ENCODE data around the gene KLHL3. TPM values are rescaled to one million over a fixed set of nuclear protein-coding genes. Genes with fewer than 3 reads are reported as not detected.
A peak's percentile ranks its signal among the peaks of the same experiment; 100 is the strongest.

Gene KLHL3
- total RNA-seq, 1 experiment from 2014 or later, result 16.9 TPM

DNA sequence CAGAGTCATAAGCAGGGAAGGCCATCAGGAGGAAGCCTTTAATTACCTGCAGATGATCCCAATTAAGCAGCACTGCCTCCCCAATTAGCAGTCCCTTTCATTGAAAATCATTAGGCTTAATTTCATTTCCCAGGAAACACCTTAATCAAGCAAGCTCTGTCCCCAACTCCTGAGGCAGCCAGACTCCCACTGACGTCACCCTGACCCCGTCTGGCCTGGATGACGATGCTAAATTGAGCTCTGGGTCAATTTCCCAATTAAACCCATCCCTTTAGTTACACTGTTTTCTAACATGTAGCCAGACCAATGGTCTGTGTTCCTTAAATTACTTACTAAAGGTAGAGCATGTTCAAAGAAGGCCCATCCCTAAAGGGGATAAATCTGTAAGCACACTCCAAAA lies 152.8 kb downstream of the KLHL3 start:
- Mint-ChIP-seq H3K9me3 (ENCODE audit: low read depth, unreplicated experiment) (peaks cover 2% of the 10 kb centered on the region), H3K27ac (ENCODE audit: unreplicated experiment) (no peak overlapping the region), H3K4me1 (ENCODE audit: low read depth, unreplicated experiment) (no peaks in the 10 kb centered on the region), H3K4me3 (ENCODE audit: low read depth, unreplicated experiment) (no peak overlapping the region), H3K27me3 (ENCODE audit: unreplicated experiment) (peaks cover 51% of the 10 kb centered on the region), H3K36me3 (ENCODE audit: insufficient read depth, unreplicated experiment) (no peaks in the 10 kb centered on the region)
- TF ChIP-seq, protein P1, sequence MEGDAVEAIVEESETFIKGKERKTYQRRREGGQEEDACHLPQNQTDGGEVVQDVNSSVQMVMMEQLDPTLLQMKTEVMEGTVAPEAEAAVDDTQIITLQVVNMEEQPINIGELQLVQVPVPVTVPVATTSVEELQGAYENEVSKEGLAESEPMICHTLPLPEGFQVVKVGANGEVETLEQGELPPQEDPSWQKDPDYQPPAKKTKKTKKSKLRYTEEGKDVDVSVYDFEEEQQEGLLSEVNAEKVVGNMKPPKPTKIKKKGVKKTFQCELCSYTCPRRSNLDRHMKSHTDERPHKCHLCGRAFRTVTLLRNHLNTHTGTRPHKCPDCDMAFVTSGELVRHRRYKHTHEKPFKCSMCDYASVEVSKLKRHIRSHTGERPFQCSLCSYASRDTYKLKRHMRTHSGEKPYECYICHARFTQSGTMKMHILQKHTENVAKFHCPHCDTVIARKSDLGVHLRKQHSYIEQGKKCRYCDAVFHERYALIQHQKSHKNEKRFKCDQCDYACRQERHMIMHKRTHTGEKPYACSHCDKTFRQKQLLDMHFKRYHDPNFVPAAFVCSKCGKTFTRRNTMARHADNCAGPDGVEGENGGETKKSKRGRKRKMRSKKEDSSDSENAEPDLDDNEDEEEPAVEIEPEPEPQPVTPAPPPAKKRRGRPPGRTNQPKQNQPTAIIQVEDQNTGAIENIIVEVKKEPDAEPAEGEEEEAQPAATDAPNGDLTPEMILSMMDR (IDR thresholded peaks at IDR 0.05; ENCODE audit: unreplicated experiment), result no peak
- no peak for DNase-seq
- intact Hi-C loops (cut with micrococcal nuclease; ENCODE audit: unreplicated experiment), result no loop called here
- no TSS peak for BruUV-seq (replicated peaks)
- CTCF ChIA-PET, result no interaction called here

DNA sequence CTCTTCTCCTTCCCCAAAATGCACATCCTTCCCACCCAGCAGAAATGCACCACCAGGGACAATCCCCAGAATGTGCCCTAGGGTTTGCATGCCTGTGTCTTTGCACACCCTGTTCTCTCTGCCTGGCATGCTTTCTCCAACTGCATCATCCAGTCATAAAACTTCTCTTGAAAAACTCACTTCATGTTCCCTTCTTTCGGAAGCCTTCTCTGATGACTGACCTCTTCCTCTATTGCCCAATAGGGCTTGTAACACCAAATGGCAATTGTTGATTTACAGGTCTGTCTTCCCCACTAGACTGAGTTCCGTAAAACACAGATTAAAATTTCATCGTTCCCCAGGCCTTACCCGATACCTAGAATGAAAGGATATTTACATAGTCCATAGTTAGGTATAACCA lies 153.7 kb downstream of the KLHL3 start:
- intact Hi-C loops (cut with micrococcal nuclease; ENCODE audit: unreplicated experiment), result no loop called here
- H3K36me3 Mint-ChIP-seq (ENCODE audit: insufficient read depth, unreplicated experiment), result no peaks in the 10 kb centered on the region
- CTCF ChIA-PET, result interaction anchor here (0.6 kb wide), 1 partner anchor 37 kb away, joined by 6 read pairs; no protein-coding TSS in a partner anchor
- no TSS peak for BruUV-seq (replicated peaks)
- TF ChIP-seq, protein P1 (IDR thresholded peaks at IDR 0.05; ENCODE audit: unreplicated experiment), result no peak
- H3K27ac Mint-ChIP-seq (ENCODE audit: unreplicated experiment), result no peak overlapping the region
- H3K27me3 Mint-ChIP-seq (ENCODE audit: unreplicated experiment), result peaks cover 42% of the 10 kb centered on the region
- no peak overlapping the region for H3K4me3 Mint-ChIP-seq (ENCODE audit: low read depth, unreplicated experiment)
- peaks cover 2% of the 10 kb centered on the region for H3K9me3 Mint-ChIP-seq (ENCODE audit: low read depth, unreplicated experiment)
- DNase-seq, result no peak
- no peaks in the 10 kb centered on the region for H3K4me1 Mint-ChIP-seq (ENCODE audit: low read depth, unreplicated experiment)

DNA sequence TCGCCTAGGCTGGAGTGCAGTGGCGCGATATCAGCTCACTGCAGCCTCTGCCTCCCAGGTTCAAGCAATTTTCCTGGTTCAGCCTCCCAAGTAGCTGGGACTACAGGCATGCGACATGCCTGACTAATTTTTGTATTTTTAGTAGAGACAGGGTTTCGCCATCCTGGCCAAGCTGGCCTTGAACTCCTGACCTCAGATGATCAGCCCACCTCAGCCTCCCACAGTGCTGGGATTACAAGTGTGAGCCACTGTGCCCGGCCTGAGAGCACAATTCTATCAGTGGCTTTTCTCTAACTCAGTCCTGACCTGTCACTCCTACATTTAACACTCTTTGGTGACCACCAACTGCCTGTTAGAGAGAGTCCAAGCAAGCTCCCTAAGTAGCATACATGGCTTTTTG lies 154.1 kb downstream of the KLHL3 start:
- Mint-ChIP-seq H3K4me1 (ENCODE audit: low read depth, unreplicated experiment) (no peaks in the 10 kb centered on the region), H3K36me3 (ENCODE audit: insufficient read depth, unreplicated experiment) (no peaks in the 10 kb centered on the region), H3K27ac (ENCODE audit: unreplicated experiment) (no peak overlapping the region), H3K4me3 (ENCODE audit: low read depth, unreplicated experiment) (no peak overlapping the region), H3K9me3 (ENCODE audit: low read depth, unreplicated experiment) (peaks cover 2% of the 10 kb centered on the region), H3K27me3 (ENCODE audit: unreplicated experiment) (peaks cover 38% of the 10 kb centered on the region)
- intact Hi-C loops (cut with micrococcal nuclease; ENCODE audit: unreplicated experiment), result no loop called here
- TF ChIP-seq, protein P1 (IDR thresholded peaks at IDR 0.05; ENCODE audit: unreplicated experiment), result no peak
- CTCF ChIA-PET, result interaction anchor here (0.6 kb wide), 1 partner anchor 38 kb away, joined by 6 read pairs; no protein-coding TSS in a partner anchor
- BruUV-seq (replicated peaks), result no TSS peak
- no peak for DNase-seq

DNA sequence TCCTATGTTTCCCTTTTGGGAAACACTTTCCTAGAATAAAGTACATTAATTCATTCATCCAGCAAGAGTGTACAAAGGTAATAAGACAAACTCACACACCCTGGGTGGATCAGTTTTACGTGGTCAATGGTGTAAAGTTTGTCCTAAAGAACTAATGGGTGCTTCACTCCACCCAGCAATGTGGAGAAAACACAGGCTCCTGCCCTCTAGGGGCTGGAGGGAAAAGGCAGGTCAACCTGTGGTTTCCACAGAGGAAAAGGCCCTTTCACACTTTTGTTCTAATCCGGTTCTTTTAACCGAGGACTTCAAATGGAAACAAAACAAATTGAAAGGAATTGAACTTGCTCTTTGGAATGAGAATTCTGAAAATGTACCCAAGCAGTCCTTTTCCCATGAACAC lies 155.9 kb downstream of the KLHL3 start:
- Mint-ChIP-seq H3K27me3 (ENCODE audit: unreplicated experiment) (peaks cover 22% of the 10 kb centered on the region), H3K9me3 (ENCODE audit: low read depth, unreplicated experiment) (peaks cover 2% of the 10 kb centered on the region), H3K4me3 (ENCODE audit: low read depth, unreplicated experiment) (no peak overlapping the region), H3K36me3 (ENCODE audit: insufficient read depth, unreplicated experiment) (no peaks in the 10 kb centered on the region), H3K27ac (ENCODE audit: unreplicated experiment) (no peak overlapping the region), H3K4me1 (ENCODE audit: low read depth, unreplicated experiment) (peaks cover 15% of the 10 kb centered on the region)
- intact Hi-C loops (cut with micrococcal nuclease; ENCODE audit: unreplicated experiment), result no loop called here
- TF ChIP-seq, protein P1 (IDR thresholded peaks at IDR 0.05; ENCODE audit: unreplicated experiment), result peak; percentile 37
- no TSS peak for BruUV-seq (replicated peaks)
- CTCF ChIA-PET, result interaction anchor here (0.6 kb wide), 1 partner anchor 20 kb away, joined by 3 read pairs; no protein-coding TSS in a partner anchor
- DNase-seq, result no peak
